Liver (tissue), 3 donors: Measurements from ENCODE around the gene USP16.

Source experiments
- ATF3 ChIP-seq: IDR thresholded peaks from 2 replicates; pipeline ENCODE4 v1.6.1; 2016; ENCODE audit warnings: antibody characterized with exemption
- CTCF ChIP-seq: fragments of 150-350 bp; IDR thresholded peaks from 2 replicates; pipeline ENCODE4 v1.5.1; 2017; ENCODE audit warnings: improper control_type of control experiment, low read depth, low read length; ENCODE audit not compliant: missing input control
- EGR1 ChIP-seq, 2 donors: IDR thresholded peaks; 2 replicates each; pipeline ENCODE4 v1.6.1; 2016 to 2018; ENCODE audit warnings: antibody characterized with exemption in 2 of 2, low read depth in 2 of 2
- FOXA1 ChIP-seq: IDR thresholded peaks from 2 replicates; pipeline ENCODE4 v1.6.1; 2016; ENCODE audit warnings: antibody characterized with exemption
- FOXA2 ChIP-seq: IDR thresholded peaks from 2 replicates; pipeline ENCODE4 v1.6.1; 2016; ENCODE audit warnings: antibody characterized with exemption
- HNF4A ChIP-seq, 2 donors: conservative IDR thresholded peaks; 2 replicates each; pipeline ENCODE4 v1.6.1; 2016; ENCODE audit warnings: antibody characterized with exemption in 2 of 2, mild to moderate bottlenecking in 2 of 2
- HNF4G ChIP-seq: IDR thresholded peaks from 2 replicates; pipeline ENCODE4 v1.6.1; 2016; ENCODE audit warnings: antibody characterized with exemption
- JUND ChIP-seq, 2 donors: IDR thresholded peaks; 2 replicates each; pipeline ENCODE4 v1.6.1; 2016; ENCODE audit warnings: antibody characterized with exemption in 2 of 2
- MAX ChIP-seq: IDR thresholded peaks from 2 replicates; pipeline ENCODE4 v1.6.1; 2016; ENCODE audit warnings: antibody characterized with exemption
- RAD21 ChIP-seq, 2 donors: IDR thresholded peaks; 2 replicates each; pipeline ENCODE4 v1.6.1; 2016; ENCODE audit warnings: antibody characterized with exemption in 2 of 2, mild to moderate bottlenecking in 2 of 2
- REST ChIP-seq: IDR thresholded peaks from 2 replicates; pipeline ENCODE4 v1.6.1; 2016; ENCODE audit warnings: antibody characterized with exemption, mild to moderate bottlenecking
- SP1 ChIP-seq: IDR thresholded peaks from 2 replicates; pipeline ENCODE4 v1.6.1; 2018; ENCODE audit warnings: antibody characterized with exemption, mild to moderate bottlenecking
- TAF1 ChIP-seq: conservative IDR thresholded peaks from 2 replicates; pipeline ENCODE4 v1.6.1; 2016; ENCODE audit warnings: antibody characterized with exemption, mild to moderate bottlenecking
- ZBTB33 ChIP-seq: IDR thresholded peaks from 2 replicates; pipeline ENCODE4 v1.6.1; 2016; ENCODE audit warnings: antibody characterized with exemption
- donor health status: healthy.
- donor health status: healthy.

- TF ChIP-seq HNF4A (conservative IDR thresholded peaks at IDR 0.05): no peak
- no peak for TF ChIP-seq SP1
- TF ChIP-seq ATF3: no peak
- no peak for TF ChIP-seq CTCF
- TF ChIP-seq TAF1: no peak
- TF ChIP-seq EGR1 (IDR thresholded peaks at IDR 0.05; ENCODE audit: low read depth in 2 of 2): no peak
- TF ChIP-seq FOXA1: no peak
- no peak for TF ChIP-seq FOXA2
- no peak for TF ChIP-seq JUND (IDR thresholded peaks at IDR 0.05)
- TF ChIP-seq MAX: no peak
- TF ChIP-seq REST: no peak
- TF ChIP-seq RAD21 (IDR thresholded peaks at IDR 0.05): no peak
- TF ChIP-seq ZBTB33: no peak
- TF ChIP-seq HNF4G: no peak
Measured at GRCh38 chr21:28979092-28979491, 45.4 kb upstream of the USP16 start.
